ENCODE data around the gene SPPL2A.

DNA sequence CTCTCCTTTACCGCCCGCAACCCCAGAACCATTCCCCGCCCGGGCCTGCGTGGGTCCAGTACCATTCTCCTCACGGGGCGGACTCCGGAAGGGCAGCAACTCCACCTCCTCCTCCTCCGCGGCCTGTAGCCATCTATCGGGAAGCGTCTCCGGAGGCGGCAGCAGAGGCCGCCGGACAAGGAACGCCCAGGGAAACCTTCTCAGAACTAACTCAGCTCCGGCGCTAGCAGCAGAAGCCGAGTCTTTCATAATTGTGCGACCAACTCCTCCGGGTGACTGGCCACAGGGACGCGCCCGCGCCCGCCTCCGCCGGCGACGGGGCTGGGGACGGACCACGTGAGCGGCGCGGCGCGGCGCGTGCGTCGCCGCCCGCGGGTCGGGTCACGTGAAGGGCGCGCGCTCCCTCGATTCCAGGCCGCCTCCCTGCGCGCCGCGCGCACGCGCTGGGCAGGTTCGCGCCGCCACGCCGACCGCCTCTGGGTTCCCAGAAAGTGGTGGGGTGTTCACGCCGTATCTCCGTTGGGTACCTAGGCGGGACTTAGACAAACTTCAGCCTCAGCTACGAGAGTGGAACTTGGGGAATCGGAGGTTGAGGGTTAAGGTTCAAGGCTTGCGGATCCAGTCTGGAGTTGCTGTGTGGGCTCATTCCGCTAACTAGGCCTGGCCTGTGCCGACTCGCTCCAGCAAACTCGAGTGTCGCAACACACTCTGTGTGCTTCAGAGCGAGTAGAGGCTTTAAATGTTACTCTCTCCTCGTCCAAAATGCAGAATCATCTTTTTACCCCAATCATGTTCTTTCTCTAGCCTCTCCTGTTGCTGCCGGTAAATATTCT lies 78.8 kb downstream of the SPPL2A start, which contains the start of gene TRPM7:
- TF ChIP-seq CTCF (IDR thresholded peaks at IDR 0.05; ENCODE audit: low read length), result no peak
- TF ChIP-seq EZH2 (IDR thresholded peaks at IDR 0.05; ENCODE audit: borderline replicate concordance, low read length), result no peak

All from OCI-LY1 (cell line).